HG02981 (cell line): ENCODE measurements around the gene GABRB3.

ENCODE experiments used
- ATAC-seq: cut with Tn5 transposase; IDR thresholded peaks from one replicate; pipeline ENCODE4 v1.9.1; 2021; ENCODE audit warnings: mild to moderate bottlenecking, moderate library complexity; ENCODE audit not compliant: unreplicated experiment

GABRB3 gene

DNA sequence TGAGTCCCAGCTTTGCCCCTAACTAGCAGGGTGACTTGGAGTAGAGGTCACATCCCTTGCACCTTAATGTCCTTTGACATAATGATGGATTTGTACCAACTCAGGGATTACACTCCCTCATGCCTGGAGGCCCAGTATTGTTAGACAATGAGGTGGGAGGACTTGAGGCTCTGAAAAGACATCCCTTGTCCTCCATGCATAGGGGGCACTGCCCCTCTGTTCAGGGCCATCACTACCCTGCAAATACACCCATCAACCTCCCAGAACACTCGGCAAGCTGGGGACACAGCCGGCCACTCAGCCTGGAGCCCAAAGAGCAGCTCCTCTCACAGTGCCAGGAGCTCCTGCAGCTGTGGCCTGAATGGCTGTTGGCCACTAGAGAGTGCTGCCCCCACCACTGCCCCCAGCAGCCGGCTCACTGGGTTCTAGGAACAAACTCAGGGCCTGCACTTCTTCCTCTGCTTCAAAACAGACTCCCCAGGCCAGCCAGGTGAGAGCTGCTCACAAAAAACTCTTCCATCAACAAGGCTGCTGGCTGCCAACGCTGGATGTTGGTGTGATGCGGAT, 90.2 kb downstream of the GABRB3 start:
- no peak for ATAC-seq

DNA sequence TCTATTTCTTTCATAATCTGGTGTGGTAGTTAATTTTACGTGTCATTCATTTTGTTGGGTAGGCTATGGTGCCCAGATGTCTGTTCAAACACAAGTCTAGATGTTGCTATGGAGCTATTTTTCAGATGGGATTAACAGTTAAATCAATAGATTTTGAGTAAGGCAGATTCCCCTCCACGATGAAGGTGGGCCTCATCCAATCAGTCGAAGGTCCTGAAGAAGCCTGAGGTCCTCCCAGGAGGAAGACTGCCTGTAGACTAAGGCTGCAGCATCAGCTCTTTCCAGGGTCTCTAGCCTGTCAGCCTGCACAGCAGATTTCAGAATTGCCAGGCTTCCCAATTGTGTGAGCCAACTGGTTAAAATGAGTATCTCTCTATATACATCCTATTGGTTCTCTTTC, 92.9 kb downstream of the GABRB3 start:
- ATAC-seq, result no peak

GRCh38 chr15:26676115-26676514, 96.8 kb downstream of the GABRB3 start:
- no peak for ATAC-seq

DNA sequence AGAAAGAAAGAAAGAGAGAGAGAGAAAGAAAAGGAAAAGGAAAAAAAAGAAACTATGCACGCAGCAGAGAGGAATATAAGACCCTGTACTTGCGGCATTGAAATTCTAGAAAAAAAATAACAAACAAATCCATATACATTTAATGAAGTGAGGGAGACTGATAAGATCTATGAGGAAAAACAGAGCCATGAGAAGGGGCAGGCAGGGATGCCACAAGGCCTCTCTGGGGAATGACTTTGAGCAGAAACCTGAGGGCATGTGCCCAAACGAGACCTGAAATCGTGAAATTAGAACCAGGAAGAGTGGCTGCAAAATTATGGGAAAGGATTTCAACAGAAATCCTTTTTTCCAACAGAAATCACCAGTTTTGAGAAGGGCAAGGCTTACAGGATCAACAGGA, 98.4 kb downstream of the GABRB3 start:
- no peak for ATAC-seq

DNA sequence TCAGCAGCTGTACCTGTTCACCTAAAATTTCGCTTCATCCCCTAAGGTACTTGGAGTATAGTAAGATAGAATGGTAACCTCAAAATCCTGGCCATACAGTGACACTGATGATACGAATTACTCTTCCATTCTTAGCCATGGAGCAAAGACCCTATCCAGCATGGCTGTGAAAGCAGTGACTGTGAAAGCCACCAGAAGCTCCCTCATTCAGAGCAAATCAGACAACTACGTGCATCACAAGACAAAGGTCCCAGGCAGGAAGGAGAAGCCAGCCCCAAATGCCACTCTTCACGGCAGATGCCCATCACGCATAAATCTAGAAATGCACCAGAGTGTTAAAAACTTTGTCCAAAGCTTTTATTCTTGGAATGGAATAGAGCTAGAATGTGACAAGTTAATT, 99.4 kb downstream of the GABRB3 start:
- no peak for ATAC-seq

- ATAC-seq, result no peak
These were observed 102.8 kb downstream of the GABRB3 start for GRCh38 chr15:26670116-26670515.

GRCh38 chr15:26667222-26667988, 105.5 kb downstream of the GABRB3 start:
- ATAC-seq, result no peak

DNA sequence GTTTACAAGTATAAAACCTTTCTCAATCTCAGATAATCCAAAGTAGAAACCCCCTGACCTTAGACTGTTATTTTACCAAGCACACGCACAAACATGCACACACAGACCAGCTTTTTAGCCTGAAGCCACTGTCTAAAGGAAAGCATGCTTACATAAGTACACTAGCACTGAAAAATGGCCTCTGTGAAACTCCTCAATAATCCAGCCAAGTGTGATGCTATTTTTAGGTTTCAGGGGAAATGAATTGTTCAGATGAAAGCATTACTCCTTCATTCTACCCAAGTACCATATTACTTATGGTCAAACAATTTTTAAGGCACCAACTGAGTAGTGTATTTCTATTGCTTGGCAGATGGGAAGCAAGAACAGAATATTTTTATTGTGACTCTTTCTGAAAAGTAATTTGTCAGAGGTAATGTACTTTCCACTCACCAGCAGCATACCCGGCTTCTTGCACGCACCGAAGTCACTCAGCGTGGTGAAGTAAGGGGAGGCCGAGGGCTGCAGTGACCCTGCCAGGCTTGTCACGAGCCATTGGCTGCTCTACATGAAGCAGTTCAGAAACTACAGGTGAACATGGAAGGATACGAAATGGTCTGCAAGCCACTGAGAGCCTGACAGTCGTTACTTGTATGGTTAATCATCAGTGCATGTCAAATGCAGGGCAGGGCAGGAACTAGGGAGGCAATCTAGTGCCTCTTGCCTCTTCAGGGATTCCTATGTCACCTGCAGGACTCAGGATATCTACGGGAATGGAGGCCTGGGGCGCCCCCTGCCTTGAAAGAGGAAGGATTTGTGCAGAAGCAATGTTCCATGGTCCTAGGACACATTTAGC, 106.7 kb downstream of the GABRB3 start:
- ATAC-seq, result no peak

DNA sequence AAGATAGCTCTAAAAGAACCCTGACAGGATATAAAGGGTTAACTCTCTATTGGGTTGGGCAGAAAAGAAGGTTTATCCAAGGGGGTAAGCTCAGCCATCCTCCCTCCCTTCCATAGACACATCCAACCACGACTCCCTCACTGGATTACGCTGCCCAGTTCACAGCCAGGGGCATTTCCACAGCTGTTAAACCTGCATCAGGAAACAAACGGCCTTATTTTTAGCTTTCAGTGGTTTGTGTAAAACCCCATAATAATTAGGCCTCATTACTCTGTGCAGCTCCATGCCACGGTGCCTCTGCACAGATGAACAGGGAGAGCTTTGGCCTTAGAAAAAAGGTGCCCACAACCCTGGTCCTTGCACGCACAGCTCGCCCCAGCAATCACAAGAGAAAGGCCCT, 110.6 kb downstream of the GABRB3 start:
- ATAC-seq, result no peak

DNA sequence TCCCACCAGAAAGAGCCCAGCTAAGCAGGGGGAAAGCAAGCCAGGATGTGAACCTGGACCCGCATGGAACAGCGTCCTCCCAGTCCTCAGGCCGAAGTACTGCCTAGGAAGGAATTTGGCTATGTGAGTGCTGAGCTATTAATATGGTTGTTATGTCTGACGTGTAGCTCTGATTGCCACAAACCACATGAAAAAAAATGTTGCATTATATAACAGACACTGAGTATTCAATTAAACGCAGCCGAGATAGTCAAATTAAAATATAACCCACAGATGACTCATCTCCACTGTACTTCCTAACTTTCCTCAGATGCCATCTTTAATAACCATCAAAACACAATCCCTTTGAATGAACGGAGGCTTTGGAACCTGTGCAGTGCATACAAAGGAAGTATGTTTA, 111.1 kb downstream of the GABRB3 start:
- ATAC-seq, result no peak

- ATAC-seq, result no peak
These were observed 111.8 kb downstream of the GABRB3 start for GRCh38 chr15:26661107-26661506.

DNA sequence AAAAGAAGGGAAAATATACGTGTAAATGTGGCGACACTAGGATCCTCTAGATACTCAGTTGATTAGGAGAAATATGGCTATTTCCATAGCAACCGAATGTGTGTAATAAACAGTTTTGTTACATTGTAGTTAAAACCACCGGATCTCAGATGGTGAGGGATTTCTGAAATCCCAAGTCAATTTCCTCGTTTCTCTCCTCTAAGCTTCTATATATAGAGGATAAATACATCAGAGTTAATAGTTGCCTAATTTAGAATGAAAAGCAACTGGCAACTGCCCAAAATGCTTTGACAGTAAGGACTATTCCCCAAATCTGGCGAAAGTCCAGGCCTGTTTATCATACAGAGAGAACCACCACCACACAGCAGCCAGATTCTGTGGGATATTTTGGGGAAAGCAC, 112.6 kb downstream of the GABRB3 start:
- ATAC-seq, result no peak

DNA sequence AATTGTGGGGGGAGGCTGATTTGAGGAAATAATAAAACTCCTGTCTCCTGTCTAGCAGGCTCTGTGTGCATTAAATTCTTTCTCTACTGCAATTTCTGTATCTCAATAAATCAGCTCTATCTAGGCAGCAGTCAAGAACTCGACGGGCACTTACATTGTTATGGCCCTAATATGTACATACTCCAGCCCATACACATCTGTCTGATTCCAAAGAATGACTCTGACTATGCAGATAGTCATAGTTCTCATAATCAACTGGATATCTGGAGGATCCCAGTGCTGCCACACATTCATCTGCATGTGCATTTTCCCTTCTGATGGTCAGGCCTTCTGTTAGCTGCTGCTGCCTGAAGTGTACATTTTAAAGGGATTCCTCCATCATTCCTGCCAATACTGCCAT, 114.6 kb downstream of the GABRB3 start:
- ATAC-seq, result no peak

DNA sequence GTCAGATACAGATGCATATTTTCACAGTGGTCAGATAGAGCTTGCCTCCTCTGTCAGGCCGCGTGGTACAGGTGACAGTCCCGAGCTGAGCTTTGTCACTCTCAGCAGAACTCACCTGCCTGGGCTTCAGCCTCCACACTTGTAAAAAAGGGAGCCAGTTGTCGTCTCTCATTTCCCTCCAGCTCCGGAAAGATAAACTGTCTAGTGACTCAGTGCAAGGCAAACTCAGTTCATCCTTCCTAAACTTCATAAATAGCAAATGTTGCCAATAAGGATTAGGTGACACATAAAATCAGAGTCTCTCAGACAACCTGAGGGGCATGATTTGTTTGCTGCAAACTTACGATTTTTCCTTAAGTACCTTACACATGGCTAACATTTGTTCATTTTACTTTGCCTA, 116.8 kb downstream of the GABRB3 start:
- no peak for ATAC-seq

DNA sequence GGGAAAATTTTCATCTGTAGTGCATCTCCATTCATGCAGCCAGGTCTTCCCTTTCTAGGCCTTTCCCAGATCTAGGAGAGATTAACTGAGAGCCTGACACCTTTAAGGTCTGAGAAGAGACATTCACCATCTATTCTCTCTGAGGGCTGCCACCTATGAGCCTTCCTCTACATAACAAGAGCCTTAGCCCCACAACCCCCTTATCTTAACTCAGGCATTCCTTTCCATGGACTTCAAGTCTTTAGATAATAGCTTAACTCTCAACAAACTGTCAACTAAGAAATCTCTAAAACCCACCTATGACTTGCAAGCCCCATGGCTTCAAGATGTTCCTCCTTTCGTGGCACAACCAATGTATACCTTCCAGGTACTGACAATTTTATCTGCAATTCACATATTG, 121.0 kb downstream of the GABRB3 start:
- no peak for ATAC-seq

- ATAC-seq, result no peak
These were observed 124.2 kb downstream of the GABRB3 start for GRCh38 chr15:26648676-26649075.

DNA sequence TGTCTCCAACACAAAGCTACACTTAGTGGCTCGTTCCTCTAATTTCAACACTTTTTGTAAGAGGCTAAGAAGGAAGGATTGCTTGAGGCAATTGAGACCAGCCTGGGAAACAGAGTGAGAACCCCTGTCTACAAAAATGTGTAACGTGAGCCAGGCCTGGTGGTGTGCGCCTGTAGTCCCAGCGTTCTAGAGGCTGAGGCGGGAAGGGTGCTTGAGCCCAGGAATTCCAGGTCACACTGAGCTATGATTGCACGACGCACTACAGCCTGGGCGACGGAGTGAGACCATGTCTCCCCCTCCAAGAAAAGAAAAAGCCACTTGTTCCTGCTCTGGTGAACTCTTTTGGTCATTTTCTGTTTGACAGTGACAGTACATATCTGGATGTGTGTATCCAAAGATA, 127.9 kb downstream of the GABRB3 start:
- ATAC-seq, result no peak

DNA sequence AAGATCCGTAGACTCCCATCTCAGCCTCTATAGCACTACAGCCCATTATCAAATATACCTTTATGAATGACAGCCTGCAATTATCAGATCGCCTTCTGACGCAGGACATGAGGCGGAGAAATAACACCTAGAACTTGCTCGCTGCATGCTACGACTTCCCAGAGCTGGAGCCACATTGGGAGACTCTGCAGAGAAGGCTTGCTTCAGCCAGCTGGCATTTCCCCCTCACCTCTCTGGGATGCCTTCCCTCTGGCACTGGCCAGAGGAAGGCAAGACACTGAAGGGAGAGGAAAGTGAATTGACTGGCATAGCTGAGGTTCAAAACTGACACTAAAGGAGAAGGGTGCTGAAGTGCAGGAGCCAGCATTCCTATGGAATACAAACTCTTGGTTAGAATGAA, 131.7 kb downstream of the GABRB3 start:
- no peak for ATAC-seq

DNA sequence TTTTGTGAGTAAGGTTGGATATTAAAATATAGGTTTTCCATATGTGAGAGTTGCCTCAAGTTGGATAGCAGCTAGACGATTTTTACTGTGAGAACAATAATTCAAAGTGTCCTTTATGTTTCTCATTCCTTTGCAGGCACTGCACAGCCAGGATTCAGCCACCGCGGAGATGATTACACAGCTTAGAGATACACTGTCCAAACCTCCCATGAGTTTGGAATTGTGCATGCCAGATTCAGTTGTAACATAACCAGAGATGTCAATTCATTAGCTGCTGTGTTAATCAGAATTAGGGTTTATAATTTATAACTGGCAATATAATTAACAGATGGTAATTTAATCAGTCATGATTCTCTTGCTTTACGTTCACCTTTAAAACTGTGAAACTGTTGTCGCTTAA, 132.3 kb downstream of the GABRB3 start:
- ATAC-seq, result no peak

DNA sequence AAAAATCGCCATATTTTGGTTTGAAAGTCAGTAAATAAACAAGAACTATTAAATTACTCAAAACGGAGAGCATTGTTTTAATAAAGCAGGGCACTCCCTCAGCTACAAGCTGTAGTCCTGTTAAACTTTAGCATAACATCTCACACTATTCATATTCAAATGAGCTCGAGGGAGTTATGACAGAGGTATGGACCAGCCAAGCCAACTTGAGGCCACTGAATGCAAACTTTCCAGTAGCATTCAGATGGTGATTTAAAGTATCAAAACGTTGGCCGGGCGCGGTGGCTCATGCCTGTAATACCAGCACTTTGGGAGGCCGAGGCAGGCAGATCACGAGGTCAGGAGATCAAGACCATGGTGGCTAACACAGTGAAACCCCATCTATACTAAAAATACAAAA, 132.9 kb downstream of the GABRB3 start:
- no peak for ATAC-seq

GRCh38 chr15:26635614-26636013, 137.3 kb downstream of the GABRB3 start:
- ATAC-seq, result no peak

DNA sequence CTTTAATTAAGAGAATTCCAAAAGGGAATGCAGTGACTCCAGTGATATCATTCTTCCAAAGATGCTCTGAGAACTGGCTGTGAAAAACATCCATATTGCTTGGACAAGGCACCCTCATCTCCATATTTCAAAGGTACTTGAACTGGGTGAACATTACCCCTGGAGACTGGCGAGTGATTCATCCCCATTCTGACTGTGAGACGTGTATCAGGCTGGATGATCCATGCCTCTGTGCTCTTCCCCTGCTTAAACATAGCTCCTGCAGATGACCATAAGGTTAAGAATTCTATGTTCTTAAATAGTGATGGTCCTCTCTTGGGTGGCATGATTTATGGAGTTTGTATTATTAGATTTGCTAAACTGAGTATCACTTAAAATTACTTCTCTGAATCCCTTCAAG, 137.8 kb downstream of the GABRB3 start:
- ATAC-seq, result no peak
